ENCODE results near the gene DIAPH3.

DIAPH3 gene

DNA sequence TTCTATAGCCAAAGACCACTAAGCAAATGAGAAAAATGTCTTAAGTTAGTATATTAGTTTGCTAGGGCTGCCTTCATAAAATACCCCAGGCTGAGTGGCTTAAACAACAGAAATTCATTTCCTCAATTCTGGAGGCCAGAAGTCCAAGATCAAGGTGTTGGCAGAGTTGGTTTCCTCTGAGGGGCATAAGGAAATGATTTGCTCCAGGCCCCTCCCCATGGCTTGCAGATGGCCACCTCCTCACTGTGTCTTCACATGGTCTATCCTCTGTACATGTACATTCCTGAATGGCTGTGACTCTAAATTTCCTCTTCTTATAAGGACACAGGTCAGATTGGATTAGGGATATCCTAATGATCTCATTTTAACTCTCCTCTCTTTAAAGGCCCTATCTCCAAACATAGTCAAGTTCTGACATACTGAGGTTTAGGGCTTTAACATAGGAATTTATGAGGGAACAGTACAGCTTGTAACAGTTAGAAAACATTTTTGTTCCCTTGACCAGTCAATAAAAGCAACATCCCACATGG, 307.4 kb downstream of the DIAPH3 start:
- Histone ChIP-seq H2AK5ac (ENCODE audit: low read depth, low read length) (no peak overlapping the region), H3K18ac (ENCODE audit: low read length) (no peak overlapping the region), H4K8ac (ENCODE audit: low read depth, low read length) (no peak overlapping the region), H3K79me1 (ENCODE audit: low read depth, low read length) (no peaks in the 10 kb centered on the region), H3K4me1 (ENCODE audit: control insufficient read depth in 2 of 2, insufficient read depth in 1 of 2, low read depth in 1 of 2, low read length in 2 of 2) (no peaks in the 10 kb centered on the region), H2BK12ac (ENCODE audit: low read length) (no peak overlapping the region), H3K27ac (replicated peaks; ENCODE audit: low read length) (no peak overlapping the region), H2BK15ac (ENCODE audit: low read length) (no peak overlapping the region), H3K4ac (ENCODE audit: low read length) (no peak overlapping the region), H3K9ac (ENCODE audit: low read depth, low read length, poor library complexity) (no peak overlapping the region), H3K14ac (ENCODE audit: low read length) (no peak overlapping the region), H3K9me3 (replicated peaks in 1 of 2; ENCODE audit: control insufficient read depth in 2 of 2, insufficient read depth in 1 of 2, low read depth in 1 of 2, low read length in 2 of 2) (no peaks in the 10 kb centered on the region), H2BK120ac (ENCODE audit: low read depth, low read length) (no peak overlapping the region), H3K4me3 (ENCODE audit: low read length in 2 of 2) (no peak overlapping the region), H3K36me3 (replicated peaks in 1 of 2; ENCODE audit: control insufficient read depth in 2 of 2, insufficient read depth in 2 of 2, low read length in 2 of 2) (peaks cover 0 to 10% of the 10 kb centered on the region in 2 donors), H4K91ac (ENCODE audit: low read depth, low read length, poor library complexity) (no peak overlapping the region), H2BK5ac (ENCODE audit: low read length) (no peak overlapping the region), H3K27me3 (ENCODE audit: control insufficient read depth in 3 of 3, insufficient read depth in 3 of 3, low read depth in 1 of 3, low read length in 3 of 3) (no peaks in the 10 kb centered on the region), H3K23ac (ENCODE audit: low read depth, low read length, poor library complexity) (no peak overlapping the region), H2AFZ (ENCODE audit: low read length) (no peak overlapping the region), H3K4me2 (ENCODE audit: insufficient read depth, low read length, poor library complexity, severe bottlenecking) (no peak overlapping the region)
- no peak for DNase-seq (ENCODE audit: low spot score)

DNA sequence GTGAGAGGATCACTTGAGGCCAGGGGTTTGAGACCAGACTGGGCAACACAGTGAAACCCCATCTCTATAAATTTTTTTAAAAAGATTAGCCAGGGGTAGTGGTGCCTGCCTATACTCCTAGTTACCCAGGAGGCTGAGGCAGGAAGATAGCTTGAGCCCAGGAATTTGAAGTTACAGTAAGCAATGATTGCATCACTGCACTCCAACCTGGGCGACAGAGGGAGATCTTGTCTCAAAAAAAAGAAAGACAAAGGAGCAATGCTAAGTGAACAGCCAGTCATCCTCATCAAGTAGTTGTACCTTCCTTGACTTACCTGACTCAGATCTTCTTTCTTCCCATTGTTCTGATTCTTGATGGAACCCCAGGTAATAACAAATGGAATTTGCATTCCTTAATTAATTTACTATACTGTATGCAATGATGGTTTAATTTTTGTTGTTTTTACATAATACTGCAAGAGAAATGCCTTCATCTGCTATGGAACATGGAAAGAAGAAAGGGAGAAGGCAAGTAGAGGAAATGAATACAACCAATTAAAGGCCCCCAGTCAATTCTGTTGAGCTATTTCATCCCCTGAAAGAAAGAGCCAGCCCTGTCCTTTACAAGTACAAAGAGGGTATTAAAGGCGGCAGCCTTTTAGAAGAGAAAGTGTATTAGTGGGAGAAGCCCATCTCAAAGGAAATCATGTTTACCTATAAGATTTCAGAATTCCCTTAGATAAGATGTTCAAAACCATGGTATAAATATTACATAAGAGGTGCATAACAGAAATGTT, 316.7 kb downstream of the DIAPH3 start:
- no peak overlapping the region for H3K27ac ChIP-seq (replicated peaks; ENCODE audit: low read length)

DNA sequence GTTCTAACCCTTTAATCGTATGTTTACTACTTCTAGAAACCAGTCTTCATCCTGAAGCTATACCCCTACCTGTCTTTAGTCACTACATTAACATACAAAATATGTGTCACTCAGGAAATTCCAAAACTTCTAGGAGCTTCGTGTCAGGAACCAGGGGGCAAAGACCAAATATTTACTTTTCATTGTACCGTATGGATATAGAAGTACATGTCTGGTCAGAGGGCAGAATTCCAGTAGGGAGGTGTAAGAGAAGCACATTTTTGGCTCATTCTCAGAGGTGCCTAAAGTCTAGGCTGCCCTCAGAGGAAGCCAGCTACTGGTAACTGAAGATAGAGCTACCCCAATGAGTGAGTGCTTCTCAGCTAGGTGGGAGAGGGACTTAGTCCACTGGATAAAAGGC, 320.7 kb downstream of the DIAPH3 start:
- Histone ChIP-seq H3K4me3 (ENCODE audit: low read length in 2 of 2) (no peak overlapping the region), H2BK12ac (ENCODE audit: low read length) (no peak overlapping the region), H3K27ac (replicated peaks; ENCODE audit: low read length) (no peak overlapping the region), H2BK120ac (ENCODE audit: low read depth, low read length) (no peak overlapping the region), H4K91ac (ENCODE audit: low read depth, low read length, poor library complexity) (no peak overlapping the region), H3K9me3 (replicated peaks in 1 of 2; ENCODE audit: control insufficient read depth in 2 of 2, insufficient read depth in 1 of 2, low read depth in 1 of 2, low read length in 2 of 2) (no peaks in the 10 kb centered on the region), H3K9ac (ENCODE audit: low read depth, low read length, poor library complexity) (no peak overlapping the region), H3K79me1 (ENCODE audit: low read depth, low read length) (no peaks in the 10 kb centered on the region), H3K23ac (ENCODE audit: low read depth, low read length, poor library complexity) (no peak overlapping the region), H2AFZ (ENCODE audit: low read length) (no peak overlapping the region), H2AK5ac (ENCODE audit: low read depth, low read length) (no peak overlapping the region), H3K14ac (ENCODE audit: low read length) (no peak overlapping the region), H4K8ac (ENCODE audit: low read depth, low read length) (no peak overlapping the region), H3K4me1 (ENCODE audit: control insufficient read depth in 2 of 2, insufficient read depth in 1 of 2, low read depth in 1 of 2, low read length in 2 of 2) (peaks cover 0 to 3% of the 10 kb centered on the region in 2 donors), H3K18ac (ENCODE audit: low read length) (no peak overlapping the region), H2BK5ac (ENCODE audit: low read length) (no peak overlapping the region), H3K36me3 (replicated peaks in 1 of 2; ENCODE audit: control insufficient read depth in 2 of 2, insufficient read depth in 2 of 2, low read length in 2 of 2) (peaks cover 0 to 3% of the 10 kb centered on the region in 2 donors), H3K4ac (ENCODE audit: low read length) (no peak overlapping the region), H3K27me3 (ENCODE audit: control insufficient read depth in 3 of 3, insufficient read depth in 3 of 3, low read depth in 1 of 3, low read length in 3 of 3) (no peaks in the 10 kb centered on the region), H3K4me2 (ENCODE audit: insufficient read depth, low read length, poor library complexity, severe bottlenecking) (no peak overlapping the region), H2BK15ac (ENCODE audit: low read length) (no peak overlapping the region)
- DNase-seq (ENCODE audit: low spot score) = no peak
- WGBS, 2 donors (ENCODE audit: extremely low coverage in 2 of 2, insufficient read length in 2 of 2, insufficient replicate concordance in 1 of 2) = no CpG with 5 or more reads among the region's 3 CpGs

More for the DNA sequence above, 316.7 kb downstream of the DIAPH3 start:
- no peak overlapping the region for H3K9ac ChIP-seq (ENCODE audit: low read depth, low read length, poor library complexity)
- no peak overlapping the region for H2BK15ac ChIP-seq (ENCODE audit: low read length)
- no peaks in the 10 kb centered on the region for H3K27me3 ChIP-seq (ENCODE audit: control insufficient read depth in 3 of 3, insufficient read depth in 3 of 3, low read depth in 1 of 3, low read length in 3 of 3)
- H3K4me2 ChIP-seq (ENCODE audit: insufficient read depth, low read length, poor library complexity, severe bottlenecking) = no peak overlapping the region
- H3K4ac ChIP-seq (ENCODE audit: low read length) = no peak overlapping the region
- no CpG with 5 or more reads among the region's 2 CpGs for whole genome bisulfite sequencing, 2 donors (ENCODE audit: extremely low coverage in 2 of 2, insufficient read length in 2 of 2, insufficient replicate concordance in 1 of 2)
- H3K4me1 ChIP-seq (ENCODE audit: control insufficient read depth in 2 of 2, insufficient read depth in 1 of 2, low read depth in 1 of 2, low read length in 2 of 2) = peaks cover 0 to 3% of the 10 kb centered on the region in 2 donors
- H2BK5ac ChIP-seq (ENCODE audit: low read length) = no peak overlapping the region
- no peaks in the 10 kb centered on the region for H3K36me3 ChIP-seq (replicated peaks in 1 of 2; ENCODE audit: control insufficient read depth in 2 of 2, insufficient read depth in 2 of 2, low read length in 2 of 2)
- no peak overlapping the region for H3K23ac ChIP-seq (ENCODE audit: low read depth, low read length, poor library complexity)
- H3K4me3 ChIP-seq (ENCODE audit: low read length in 2 of 2) = no peak overlapping the region
- no peak overlapping the region for H4K91ac ChIP-seq (ENCODE audit: low read depth, low read length, poor library complexity)
- no peaks in the 10 kb centered on the region for H3K9me3 ChIP-seq (replicated peaks in 1 of 2; ENCODE audit: control insufficient read depth in 2 of 2, insufficient read depth in 1 of 2, low read depth in 1 of 2, low read length in 2 of 2)
- H4K8ac ChIP-seq (ENCODE audit: low read depth, low read length) = no peak overlapping the region
- peak; percentile 23 for DNase-seq (ENCODE audit: low spot score)
- H2AK5ac ChIP-seq (ENCODE audit: low read depth, low read length) = no peak overlapping the region
- no peak overlapping the region for H3K14ac ChIP-seq (ENCODE audit: low read length)
- no peak overlapping the region for H2AFZ ChIP-seq (ENCODE audit: low read length)
- H2BK120ac ChIP-seq (ENCODE audit: low read depth, low read length) = no peak overlapping the region
- no peaks in the 10 kb centered on the region for H3K79me1 ChIP-seq (ENCODE audit: low read depth, low read length)
- H2BK12ac ChIP-seq (ENCODE audit: low read length) = no peak overlapping the region
- no peak overlapping the region for H3K18ac ChIP-seq (ENCODE audit: low read length)

DNA sequence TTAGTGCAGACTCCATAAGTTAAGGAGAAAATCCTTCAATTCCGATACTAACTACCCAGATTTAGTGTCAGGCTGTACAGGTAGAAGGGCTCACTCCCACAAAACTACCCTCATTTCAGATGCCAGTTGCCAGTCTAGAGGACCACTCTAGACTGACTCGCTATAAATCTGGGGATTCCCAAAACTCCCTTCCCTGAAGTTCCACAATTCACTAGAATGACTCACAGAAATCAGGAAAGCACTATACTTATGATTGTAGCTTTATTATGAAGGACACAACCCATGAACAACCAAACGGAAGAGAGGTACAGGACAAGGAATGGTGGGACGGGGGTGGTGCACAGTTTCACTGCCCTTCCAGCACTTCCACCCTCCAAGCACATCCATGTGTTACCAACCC, 321.2 kb downstream of the DIAPH3 start:
- Histone ChIP-seq H3K27me3 (ENCODE audit: control insufficient read depth in 3 of 3, insufficient read depth in 3 of 3, low read depth in 1 of 3, low read length in 3 of 3) (no peaks in the 10 kb centered on the region), H4K91ac (ENCODE audit: low read depth, low read length, poor library complexity) (no peak overlapping the region), H3K9ac (ENCODE audit: low read depth, low read length, poor library complexity) (no peak overlapping the region), H2AK5ac (ENCODE audit: low read depth, low read length) (no peak overlapping the region), H3K4me3 (ENCODE audit: low read length in 2 of 2) (no peak overlapping the region), H2BK5ac (ENCODE audit: low read length) (no peak overlapping the region), H4K8ac (ENCODE audit: low read depth, low read length) (no peak overlapping the region), H3K4ac (ENCODE audit: low read length) (no peak overlapping the region), H3K4me1 (ENCODE audit: control insufficient read depth in 2 of 2, insufficient read depth in 1 of 2, low read depth in 1 of 2, low read length in 2 of 2) (peaks cover 0 to 3% of the 10 kb centered on the region in 2 donors), H3K23ac (ENCODE audit: low read depth, low read length, poor library complexity) (no peak overlapping the region), H2BK15ac (ENCODE audit: low read length) (no peak overlapping the region), H3K27ac (replicated peaks; ENCODE audit: low read length) (no peak overlapping the region), H3K36me3 (replicated peaks in 1 of 2; ENCODE audit: control insufficient read depth in 2 of 2, insufficient read depth in 2 of 2, low read length in 2 of 2) (peaks cover 0 to 3% of the 10 kb centered on the region in 2 donors), H3K14ac (ENCODE audit: low read length) (no peak overlapping the region), H3K4me2 (ENCODE audit: insufficient read depth, low read length, poor library complexity, severe bottlenecking) (no peak overlapping the region), H2BK12ac (ENCODE audit: low read length) (no peak overlapping the region), H3K9me3 (replicated peaks in 1 of 2; ENCODE audit: control insufficient read depth in 2 of 2, insufficient read depth in 1 of 2, low read depth in 1 of 2, low read length in 2 of 2) (no peaks in the 10 kb centered on the region), H3K18ac (ENCODE audit: low read length) (no peak overlapping the region), H2AFZ (ENCODE audit: low read length) (no peak overlapping the region), H3K79me1 (ENCODE audit: low read depth, low read length) (no peaks in the 10 kb centered on the region), H2BK120ac (ENCODE audit: low read depth, low read length) (no peak overlapping the region)
- DNase-seq (ENCODE audit: low spot score) = no peak
- WGBS, 2 donors (ENCODE audit: extremely low coverage in 2 of 2, insufficient read length in 2 of 2, insufficient replicate concordance in 1 of 2) = no CpG with 5 or more reads among the region's 4 CpGs
